Glomerular visceral epithelial cell (primary cell): ENCODE data around the gene NFX1.

ENCODE experiments used
- DNase-seq: peaks from one replicate; pipeline ENCODE4 v3.0.0-alpha.2; 2016; ENCODE audit errors: extremely low spot score

Gene NFX1

GRCh38 chr9:33267151-33267767 lies 23.1 kb upstream of the NFX1 start:
- no peak for DNase-seq

- DNase-seq = no peak
Observed at GRCh38 chr9:33270146-33270545, 20.2 kb upstream of the NFX1 start.

- DNase-seq = peak; percentile 38
Observed at GRCh38 chr9:33272061-33272460, 18.3 kb upstream of the NFX1 start.

GRCh38 chr9:33273266-33273971 lies 16.9 kb upstream of the NFX1 start:
- DNase-seq = no peak

DNA sequence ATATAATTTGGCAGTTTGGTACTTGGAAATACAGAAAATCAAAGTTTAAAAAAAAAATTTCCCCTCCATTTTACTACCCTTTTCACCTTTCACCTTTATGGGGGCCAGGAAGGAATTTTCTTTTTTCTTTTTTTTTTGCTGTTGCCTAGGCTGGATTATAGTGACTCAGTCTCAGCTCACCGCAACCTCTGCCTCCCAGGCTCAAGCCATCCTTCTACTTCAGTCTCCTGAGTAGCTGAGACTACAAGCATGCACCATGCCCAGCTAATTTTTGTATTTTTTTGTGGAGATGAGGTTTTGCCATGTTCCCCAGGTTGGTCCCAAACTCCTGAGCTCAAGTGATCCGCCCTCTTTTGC lies 16.4 kb upstream of the NFX1 start:
- peak; percentile 38 for DNase-seq

DNA sequence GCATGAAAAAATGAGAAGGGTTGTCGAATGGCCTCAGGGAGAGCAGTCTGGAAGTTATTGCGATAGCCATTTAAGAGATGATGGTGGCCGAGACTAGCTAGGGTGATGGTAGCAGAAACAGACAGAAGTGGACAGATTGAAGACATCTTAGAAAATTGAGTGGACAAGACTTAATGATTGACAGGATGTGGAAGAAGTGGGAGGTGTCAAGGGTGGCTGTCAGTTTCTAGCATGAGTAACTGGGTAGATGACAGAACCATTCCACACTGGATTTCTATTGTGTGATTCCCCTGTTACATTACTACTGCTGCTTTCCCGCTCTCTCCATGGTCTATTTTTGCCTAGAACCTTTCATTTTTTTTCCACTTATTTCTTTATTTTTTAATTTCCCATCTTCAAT lies 12.8 kb upstream of the NFX1 start:
- DNase-seq = no peak

GRCh38 chr9:33285502-33285901 lies 4.8 kb upstream of the NFX1 start:
- DNase-seq = no peak

DNA sequence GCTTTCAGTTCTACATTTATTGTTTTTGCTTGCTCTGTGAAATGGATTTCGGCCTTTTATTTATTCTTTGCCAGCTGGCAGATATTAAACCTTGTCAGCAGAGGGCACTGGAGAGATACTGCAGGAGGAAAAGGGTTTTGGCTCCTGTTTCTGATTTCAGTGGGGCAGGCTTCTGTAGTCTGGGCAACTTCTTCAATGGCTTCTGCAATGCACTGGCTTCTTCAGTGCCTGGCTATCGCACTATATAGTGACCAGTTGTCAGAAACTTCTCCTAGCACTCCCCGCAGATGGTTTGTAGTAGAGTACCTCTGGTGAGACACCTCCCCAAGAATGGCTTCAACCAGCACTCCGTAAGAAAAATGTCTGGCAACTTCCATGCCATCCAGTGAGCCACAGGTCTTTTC lies 3.2 kb upstream of the NFX1 start:
- peak; percentile 66 for DNase-seq

- DNase-seq = no peak
Observed at GRCh38 chr9:33288235-33288634, 2.1 kb upstream of the NFX1 start.

DNA sequence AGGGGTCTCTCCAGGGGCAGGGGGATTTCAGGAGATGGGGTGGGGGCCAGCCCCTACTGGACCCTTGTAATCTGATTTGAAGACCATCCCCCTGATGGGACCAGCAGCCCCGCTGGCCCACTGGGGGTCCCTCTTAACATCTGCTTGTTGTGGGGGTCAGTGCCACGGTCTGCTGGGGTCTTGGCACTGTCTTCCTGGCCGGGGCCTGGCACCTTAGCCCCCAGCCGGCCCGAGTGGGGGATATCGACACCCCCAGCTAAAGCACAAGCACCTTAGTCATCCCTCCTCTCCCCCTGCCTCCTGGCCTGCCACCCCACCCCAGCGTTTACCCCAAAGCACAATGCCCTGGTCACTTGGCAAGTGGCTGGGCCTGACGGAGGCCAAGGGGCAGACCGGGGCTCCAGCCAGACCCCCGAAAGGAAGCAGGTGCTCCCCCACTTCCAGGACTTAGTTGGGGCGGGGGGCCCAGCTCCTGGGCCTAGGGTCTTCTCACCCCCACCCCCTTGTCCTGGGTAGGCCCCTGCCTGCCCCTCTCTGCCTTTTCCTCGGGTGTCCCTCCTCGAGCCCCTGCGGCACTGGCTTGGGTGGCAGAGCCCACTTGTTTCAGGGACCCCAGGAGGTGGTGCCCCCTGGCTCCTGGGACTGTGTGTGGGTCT lies 1.4 kb upstream of the NFX1 start:
- DNase-seq = no peak

DNA sequence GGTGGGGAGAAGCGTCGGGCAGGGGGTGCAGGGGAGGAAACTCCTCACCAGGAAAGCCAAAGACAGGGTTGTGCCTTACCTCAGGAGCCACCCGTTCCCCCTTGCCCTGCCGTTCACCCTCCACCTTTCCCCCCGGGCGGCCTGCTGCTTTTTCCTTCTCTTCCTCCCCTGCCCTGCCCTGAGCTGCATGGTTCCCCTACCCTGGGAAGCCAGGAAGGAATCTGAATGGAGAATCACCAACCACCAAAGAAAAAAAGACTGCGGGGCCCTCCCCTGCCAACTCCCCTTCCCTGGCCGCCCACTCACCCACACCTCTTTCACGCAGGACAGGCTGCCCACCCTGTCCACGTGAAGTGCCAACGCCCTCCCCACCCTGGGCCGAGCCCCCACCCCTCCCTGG lies 820 bp upstream of the NFX1 start:
- DNase-seq = no peak

DNA sequence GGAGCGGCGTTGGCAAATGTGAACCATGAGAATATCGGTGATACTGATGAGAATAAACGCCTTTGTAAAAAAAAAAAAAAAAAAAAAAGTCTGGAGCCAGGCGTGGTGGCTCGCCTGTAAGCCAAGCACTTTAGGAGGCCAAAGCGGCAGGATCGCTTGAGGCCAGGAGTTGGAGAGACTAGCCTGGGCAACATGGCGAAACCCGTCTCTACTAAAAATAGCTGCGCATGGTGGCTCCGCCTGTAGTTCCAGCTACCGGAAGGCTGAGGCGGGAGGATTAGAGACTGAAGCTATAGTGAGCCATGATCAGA lies 425 bp upstream of the NFX1 start:
- no peak for DNase-seq

- DNase-seq = no peak
Observed at GRCh38 chr9:33291031-33291397, 698 bp downstream of the NFX1 start.

DNA sequence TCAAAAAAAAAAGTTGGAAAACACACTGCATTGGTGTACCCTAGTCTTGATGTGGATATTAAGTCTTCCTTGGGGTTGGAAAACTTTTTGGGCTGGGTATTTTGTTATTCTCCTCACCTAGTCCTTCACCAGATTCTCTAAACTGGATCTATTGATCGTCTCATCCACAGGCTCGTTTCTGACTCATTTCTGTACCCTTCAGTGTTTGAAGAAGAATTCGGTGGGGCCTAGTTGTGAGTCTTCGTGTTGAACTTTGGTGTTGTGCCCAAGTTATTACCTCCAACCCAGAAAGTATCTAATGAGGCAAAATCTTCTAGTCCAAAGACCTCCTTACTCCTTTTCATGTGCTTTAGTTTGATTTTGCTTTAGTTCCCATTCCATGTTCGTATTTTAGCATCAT lies 1.6 kb downstream of the NFX1 start:
- no peak for DNase-seq

- DNase-seq = no peak
Observed at GRCh38 chr9:33293782-33294181, 3.5 kb downstream of the NFX1 start.

DNA sequence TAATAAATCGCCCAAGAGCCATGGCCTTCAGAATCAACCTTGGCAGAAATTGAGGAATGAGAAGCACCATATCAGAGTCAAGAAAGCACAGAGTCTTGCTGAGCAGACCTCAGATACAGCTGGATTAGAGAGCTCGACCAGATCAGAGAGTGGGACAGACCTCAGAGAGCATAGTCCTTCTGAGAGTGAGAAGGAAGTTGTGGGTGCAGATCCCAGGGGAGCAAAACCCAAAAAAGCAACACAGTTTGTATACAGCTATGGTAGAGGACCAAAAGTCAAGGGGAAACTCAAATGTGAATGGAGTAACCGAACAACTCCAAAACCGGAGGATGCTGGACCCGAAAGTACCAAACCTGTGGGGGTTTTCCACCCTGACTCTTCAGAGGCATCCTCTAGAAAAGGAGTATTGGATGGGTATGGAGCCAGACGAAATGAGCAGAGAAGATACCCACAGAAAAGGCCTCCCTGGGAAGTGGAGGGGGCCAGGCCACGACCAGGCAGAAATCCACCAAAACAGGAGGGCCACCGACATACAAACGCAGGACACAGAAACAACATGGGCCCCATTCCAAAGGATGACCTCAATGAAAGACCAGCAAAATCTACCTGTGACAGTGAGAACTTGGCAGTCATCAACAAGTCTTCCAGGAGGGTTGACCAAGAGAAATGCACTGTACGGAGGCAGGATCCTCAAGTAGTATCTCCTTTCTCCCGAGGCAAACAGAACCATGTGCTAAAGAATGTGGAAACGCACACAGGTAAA lies 4.5 kb downstream of the NFX1 start:
- no peak for DNase-seq

- no peak for DNase-seq
Observed at GRCh38 chr9:33295571-33295970, 5.3 kb downstream of the NFX1 start.

- no peak for DNase-seq
Observed at GRCh38 chr9:33297432-33297831, 7.1 kb downstream of the NFX1 start.

- no peak for DNase-seq
Observed at GRCh38 chr9:33300546-33300945, 10.2 kb downstream of the NFX1 start.

- no peak for DNase-seq
Observed at GRCh38 chr9:33304362-33304761, 14.0 kb downstream of the NFX1 start.

DNA sequence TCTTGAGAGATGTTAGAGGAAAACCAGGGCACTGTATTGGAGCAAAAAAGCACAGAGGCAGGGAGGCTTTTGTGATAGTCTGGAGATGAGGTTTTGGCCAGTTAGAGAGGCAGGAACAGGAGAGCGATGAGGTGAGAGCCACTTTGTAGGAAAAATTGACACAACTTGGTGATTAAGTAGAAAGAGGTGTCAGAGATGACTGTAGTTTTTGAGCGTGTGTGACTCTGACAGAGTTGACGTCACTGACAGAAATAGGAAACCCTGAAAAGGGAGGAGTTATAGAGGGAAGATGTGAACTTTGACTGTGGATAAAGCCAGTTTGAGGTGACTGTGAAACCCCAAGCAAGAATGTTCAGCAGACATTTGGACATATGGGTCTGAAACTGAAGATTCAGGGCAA lies 15.7 kb downstream of the NFX1 start:
- no peak for DNase-seq

DNA sequence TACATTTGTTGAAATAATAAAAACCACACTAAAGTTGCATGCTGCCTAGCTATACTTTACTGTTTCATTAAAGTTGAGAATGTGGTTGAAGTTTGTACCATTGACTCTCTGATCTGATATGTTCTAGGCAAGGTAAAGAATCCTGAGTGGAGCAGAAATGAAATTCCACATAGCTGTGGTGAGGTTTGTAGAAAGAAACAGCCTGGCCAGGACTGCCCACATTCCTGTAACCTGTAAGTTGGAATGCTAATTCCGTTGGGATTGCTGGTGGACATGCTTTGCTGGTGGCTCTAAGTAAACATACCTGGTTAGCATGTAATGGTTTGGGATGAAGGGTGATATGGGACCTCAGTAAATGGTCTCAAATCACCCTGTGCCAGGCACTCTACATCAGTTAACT lies 16.8 kb downstream of the NFX1 start:
- DNase-seq = peak; percentile 31

- DNase-seq = no peak
Observed at GRCh38 chr9:33309903-33310302, 19.6 kb downstream of the NFX1 start.
